Activated T-helper 2 cell treated with anti-CD3 and anti-CD28 coated beads, Interferon-gamma antibody, Interleukin-2, Interleukin-4, amounts not matched to agents 10 μg/mL and 5 μg/mL and 100 μg/mL, durations not matched to agents 14 hours and 24 hours and 36 hours (primary cell): ENCODE measurements around the gene PAK5. TPM values are rescaled to one million over a fixed set of nuclear protein-coding genes. Genes with fewer than 3 reads are reported as not detected.

ENCODE experiments used
- DNase-seq: peaks from one replicate; pipeline ENCODE4 v3.0.0; 2021; ENCODE audit warnings: low spot score
- H3K27ac Mint-ChIP-seq: one replicate; pipeline ENCODE4 v1.8.0; 2021; ENCODE audit warnings: mixed read lengths
- H3K27me3 Mint-ChIP-seq: one replicate; pipeline ENCODE4 v1.8.0; 2021; ENCODE audit warnings: low read depth, mixed read lengths
- H3K36me3 Mint-ChIP-seq: one replicate; pipeline ENCODE4 v1.8.0; 2021; ENCODE audit warnings: low read depth, mixed read lengths
- H3K4me1 Mint-ChIP-seq: one replicate; pipeline ENCODE4 v1.8.0; 2021; ENCODE audit warnings: low read depth, mixed read lengths
- H3K4me3 Mint-ChIP-seq: one replicate; pipeline ENCODE4 v1.8.0; 2021; ENCODE audit warnings: low read depth, mild to moderate bottlenecking, moderate library complexity, mixed read lengths
- H3K9me3 Mint-ChIP-seq: one replicate; pipeline ENCODE4 v1.8.0; 2021; ENCODE audit warnings: mixed read lengths
- intact Hi-C: fragments of 100-400 bp; cut with micrococcal nuclease; formaldehyde crosslinking; loops from one replicate; pipeline ENCODE4 v1.15.1; 2023
- total RNA-seq: library from RNA; stranded (reverse); gene quantifications from 2 replicates; pipeline ENCODE4 v1.2.3, GENCODE V29; 2022

Gene PAK5
- total RNA-seq, 1 donor from 2014 or later: not detected

- no peaks in the 10 kb centered on the region for H3K9me3 Mint-ChIP-seq
- no peak overlapping the region for H3K4me3 Mint-ChIP-seq
- H3K27me3 Mint-ChIP-seq: no peaks in the 10 kb centered on the region
- no peaks in the 10 kb centered on the region for H3K36me3 Mint-ChIP-seq
- DNase-seq: no peak
- H3K27ac Mint-ChIP-seq: no peak overlapping the region
- intact Hi-C loops: no loop called here
- H3K4me1 Mint-ChIP-seq: no peaks in the 10 kb centered on the region
Observed at GRCh38 chr20:9600562-9600961, 238.3 kb downstream of the PAK5 start.

DNA sequence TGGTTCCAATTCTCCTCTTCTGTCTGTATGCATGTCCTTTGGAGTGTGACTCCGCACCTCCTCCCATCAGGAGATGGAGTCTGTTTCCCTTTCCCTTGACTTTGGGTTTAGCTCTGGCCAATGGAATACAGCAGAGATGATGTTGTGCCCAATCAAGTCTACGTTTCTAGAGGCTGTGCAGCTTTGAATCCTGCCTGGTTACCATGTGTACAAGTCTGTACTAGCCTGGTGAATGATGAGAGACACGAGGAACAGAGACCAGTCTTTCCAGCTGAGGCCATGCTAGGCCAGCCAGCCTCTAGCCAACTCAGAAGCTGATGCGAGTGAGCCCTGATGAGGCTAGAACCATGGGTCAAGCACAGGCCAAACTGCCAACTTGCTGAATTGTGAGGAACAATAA is 241.3 kb downstream of the PAK5 start:
- Mint-ChIP-seq H3K9me3 (no peaks in the 10 kb centered on the region), H3K4me3 (no peak overlapping the region), H3K4me1 (no peaks in the 10 kb centered on the region), H3K27me3 (no peaks in the 10 kb centered on the region), H3K36me3 (no peaks in the 10 kb centered on the region), H3K27ac (no peak overlapping the region)
- DNase-seq: no peak
- intact Hi-C loops: no loop called here

GRCh38 chr20:9595763-9596162 is 243.1 kb downstream of the PAK5 start:
- H3K36me3 Mint-ChIP-seq: no peaks in the 10 kb centered on the region
- no peaks in the 10 kb centered on the region for H3K27me3 Mint-ChIP-seq
- no peak overlapping the region for H3K27ac Mint-ChIP-seq
- H3K4me1 Mint-ChIP-seq: no peaks in the 10 kb centered on the region
- intact Hi-C loops: no loop called here
- no peak overlapping the region for H3K4me3 Mint-ChIP-seq
- no peak for DNase-seq
- H3K9me3 Mint-ChIP-seq: no peaks in the 10 kb centered on the region

- no peak overlapping the region for H3K27ac Mint-ChIP-seq
- H3K36me3 Mint-ChIP-seq: no peaks in the 10 kb centered on the region
- H3K27me3 Mint-ChIP-seq: no peaks in the 10 kb centered on the region
- intact Hi-C loops: no loop called here
- no peak overlapping the region for H3K4me3 Mint-ChIP-seq
- H3K4me1 Mint-ChIP-seq: no peaks in the 10 kb centered on the region
- no peaks in the 10 kb centered on the region for H3K9me3 Mint-ChIP-seq
- DNase-seq: no peak
Observed at GRCh38 chr20:9594284-9594875, 244.5 kb downstream of the PAK5 start.

DNA sequence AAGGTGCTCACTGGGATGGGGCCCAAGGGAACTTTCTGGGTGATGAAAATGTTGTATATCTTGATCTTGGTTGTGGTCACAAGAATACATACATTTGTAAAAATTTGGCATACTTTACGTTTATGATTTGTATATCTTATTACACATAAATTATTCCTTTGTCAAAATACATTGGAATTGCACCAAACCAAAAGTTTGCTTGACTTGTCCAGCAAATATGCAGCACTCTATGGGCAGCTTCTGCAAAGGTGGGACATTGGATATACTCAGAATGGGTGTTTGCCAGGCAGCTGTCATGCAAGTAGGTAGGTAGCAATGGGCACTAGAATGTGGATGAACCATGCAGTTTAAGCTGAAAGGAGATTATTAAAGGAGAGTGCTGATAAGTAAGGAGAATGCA is 246.5 kb downstream of the PAK5 start:
- intact Hi-C loops: no loop called here
- Mint-ChIP-seq H3K36me3 (no peaks in the 10 kb centered on the region), H3K27ac (no peak overlapping the region), H3K9me3 (no peaks in the 10 kb centered on the region), H3K27me3 (no peaks in the 10 kb centered on the region), H3K4me3 (no peak overlapping the region), H3K4me1 (no peaks in the 10 kb centered on the region)
- DNase-seq: no peak

DNA sequence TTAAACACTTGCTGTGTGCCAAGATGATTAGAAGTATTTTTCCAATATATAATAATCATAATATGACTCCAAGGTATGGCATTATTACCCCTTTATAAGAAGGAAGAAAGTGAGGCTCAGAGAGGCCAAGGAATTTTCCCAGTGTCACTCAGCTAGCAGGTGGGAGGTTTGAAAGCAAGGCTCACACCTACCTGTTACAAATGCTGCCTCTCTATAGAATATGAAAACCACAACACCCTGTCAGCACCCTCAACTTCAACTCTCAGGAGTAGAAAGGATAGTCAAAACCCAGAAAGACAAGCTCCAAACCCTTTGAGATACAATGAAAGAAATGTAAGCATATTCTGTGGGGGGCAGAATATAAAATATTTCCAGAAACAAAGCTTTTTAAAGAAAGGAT is 247.8 kb downstream of the PAK5 start:
- H3K36me3 Mint-ChIP-seq: no peaks in the 10 kb centered on the region
- H3K4me3 Mint-ChIP-seq: no peak overlapping the region
- intact Hi-C loops: no loop called here
- no peaks in the 10 kb centered on the region for H3K27me3 Mint-ChIP-seq
- no peak for DNase-seq
- H3K27ac Mint-ChIP-seq: no peak overlapping the region
- H3K9me3 Mint-ChIP-seq: no peaks in the 10 kb centered on the region
- H3K4me1 Mint-ChIP-seq: no peaks in the 10 kb centered on the region

GRCh38 chr20:9590189-9590588 is 248.7 kb downstream of the PAK5 start:
- Mint-ChIP-seq H3K4me3 (no peak overlapping the region), H3K27me3 (no peaks in the 10 kb centered on the region), H3K4me1 (no peaks in the 10 kb centered on the region), H3K9me3 (no peaks in the 10 kb centered on the region), H3K36me3 (no peaks in the 10 kb centered on the region), H3K27ac (no peak overlapping the region)
- intact Hi-C loops: no loop called here
- no peak for DNase-seq

GRCh38 chr20:9588706-9589105 is 250.2 kb downstream of the PAK5 start:
- intact Hi-C loops: no loop called here
- no peaks in the 10 kb centered on the region for H3K4me1 Mint-ChIP-seq
- DNase-seq: no peak
- no peak overlapping the region for H3K4me3 Mint-ChIP-seq
- no peaks in the 10 kb centered on the region for H3K9me3 Mint-ChIP-seq
- no peaks in the 10 kb centered on the region for H3K36me3 Mint-ChIP-seq
- no peaks in the 10 kb centered on the region for H3K27me3 Mint-ChIP-seq
- no peak overlapping the region for H3K27ac Mint-ChIP-seq

DNA sequence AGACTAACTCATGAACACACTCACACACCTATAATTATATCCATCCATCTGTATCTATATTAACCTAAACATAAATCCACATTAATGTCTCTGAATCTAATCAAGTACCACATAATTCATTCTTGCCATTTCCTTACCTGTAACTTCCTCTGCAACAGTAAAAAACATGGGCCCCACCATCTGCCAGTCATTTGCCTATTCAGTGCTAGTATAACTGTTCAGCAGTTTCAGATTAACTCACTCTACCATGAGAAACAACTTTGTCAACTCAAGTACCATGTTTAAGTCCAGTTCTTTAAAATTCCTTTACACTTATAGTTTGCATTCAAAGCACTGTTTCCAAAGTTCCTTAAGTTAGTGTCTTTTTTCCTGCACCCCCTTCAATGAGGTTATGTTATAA is 255.7 kb downstream of the PAK5 start:
- intact Hi-C loops: no loop called here
- no peak overlapping the region for H3K4me3 Mint-ChIP-seq
- H3K27me3 Mint-ChIP-seq: no peaks in the 10 kb centered on the region
- no peak for DNase-seq
- no peaks in the 10 kb centered on the region for H3K36me3 Mint-ChIP-seq
- no peaks in the 10 kb centered on the region for H3K4me1 Mint-ChIP-seq
- H3K27ac Mint-ChIP-seq: no peak overlapping the region
- H3K9me3 Mint-ChIP-seq: no peaks in the 10 kb centered on the region

- DNase-seq: no peak
- H3K27ac Mint-ChIP-seq: no peak overlapping the region
- H3K9me3 Mint-ChIP-seq: no peaks in the 10 kb centered on the region
- H3K27me3 Mint-ChIP-seq: no peaks in the 10 kb centered on the region
- no peaks in the 10 kb centered on the region for H3K36me3 Mint-ChIP-seq
- H3K4me3 Mint-ChIP-seq: no peak overlapping the region
- intact Hi-C loops: no loop called here
- H3K4me1 Mint-ChIP-seq: no peaks in the 10 kb centered on the region
Observed at GRCh38 chr20:9582137-9582536, 256.7 kb downstream of the PAK5 start.

- Mint-ChIP-seq H3K9me3 (no peaks in the 10 kb centered on the region), H3K4me3 (no peak overlapping the region), H3K27me3 (no peaks in the 10 kb centered on the region), H3K36me3 (no peaks in the 10 kb centered on the region), H3K27ac (no peak overlapping the region), H3K4me1 (no peaks in the 10 kb centered on the region)
- intact Hi-C loops: no loop called here
- DNase-seq: no peak
Observed at GRCh38 chr20:9581509-9581908, 257.4 kb downstream of the PAK5 start.

- no peaks in the 10 kb centered on the region for H3K9me3 Mint-ChIP-seq
- H3K4me1 Mint-ChIP-seq: no peaks in the 10 kb centered on the region
- H3K36me3 Mint-ChIP-seq: no peaks in the 10 kb centered on the region
- no peak overlapping the region for H3K4me3 Mint-ChIP-seq
- no peaks in the 10 kb centered on the region for H3K27me3 Mint-ChIP-seq
- H3K27ac Mint-ChIP-seq: no peak overlapping the region
- intact Hi-C loops: no loop called here
- DNase-seq: no peak
Observed at GRCh38 chr20:9578594-9578993, 260.3 kb downstream of the PAK5 start.

GRCh38 chr20:9577397-9577796 is 261.5 kb downstream of the PAK5 start:
- Mint-ChIP-seq H3K4me1 (no peaks in the 10 kb centered on the region), H3K27me3 (no peaks in the 10 kb centered on the region), H3K4me3 (no peak overlapping the region), H3K27ac (no peak overlapping the region), H3K36me3 (no peaks in the 10 kb centered on the region), H3K9me3 (no peaks in the 10 kb centered on the region)
- intact Hi-C loops: no loop called here
- DNase-seq: no peak

GRCh38 chr20:9576695-9577094 is 262.2 kb downstream of the PAK5 start:
- no peak for DNase-seq
- Mint-ChIP-seq H3K4me3 (no peak overlapping the region), H3K27me3 (no peaks in the 10 kb centered on the region), H3K27ac (no peak overlapping the region), H3K4me1 (no peaks in the 10 kb centered on the region), H3K36me3 (no peaks in the 10 kb centered on the region), H3K9me3 (no peaks in the 10 kb centered on the region)
- intact Hi-C loops: no loop called here
